GM21619 (cell line): ENCODE data around the gene CYP3A7.
"Not testable (repeated sequence)": the region's sequence is repeated elsewhere in the genome, so short reads cannot be mapped to it uniquely, and the experiment has no call there.

ENCODE experiments used
- ATAC-seq: cut with Tn5 transposase; IDR thresholded peaks from one replicate; pipeline ENCODE4 v1.9.1; 2021; ENCODE audit not compliant: unreplicated experiment

CYP3A7 gene

GRCh38 chr7:99674995-99675742 lies 59.8 kb downstream of the CYP3A7 start:
- no peak for ATAC-seq

- no peak for ATAC-seq
Observed at GRCh38 chr7:99672573-99672972, 62.4 kb downstream of the CYP3A7 start.

GRCh38 chr7:99669782-99670181 lies 65.2 kb downstream of the CYP3A7 start:
- ATAC-seq, result no peak

GRCh38 chr7:99668541-99668940 lies 66.5 kb downstream of the CYP3A7 start:
- no peak for ATAC-seq

GRCh38 chr7:99667179-99667578 lies 67.8 kb downstream of the CYP3A7 start:
- no peak for ATAC-seq

- ATAC-seq, result no peak
Observed at GRCh38 chr7:99666013-99666395, 69.0 kb downstream of the CYP3A7 start.

GRCh38 chr7:99665312-99666012 lies 69.5 kb downstream of the CYP3A7 start:
- no peak for ATAC-seq

- ATAC-seq, result not testable (repeated sequence)
Observed at GRCh38 chr7:99657879-99658278, 77.1 kb downstream of the CYP3A7 start.
